ENCODE data around the gene ITGA11. TPM values are rescaled to one million over a fixed set of nuclear protein-coding genes. Genes with fewer than 3 reads are reported as not detected.

The ITGA11 gene
- total RNA-seq, 1 donor, result 567 TPM

- H3K27me3 ChIP-seq (ENCODE audit: insufficient read depth, low read length), result no peaks in the 10 kb centered on the region
- no peak overlapping the region for H3K4me3 ChIP-seq (ENCODE audit: insufficient read depth, low read length)
- H3K36me3 ChIP-seq (ENCODE audit: insufficient read depth, low read length), result peaks cover 96% of the 10 kb centered on the region
- H3K4me2 ChIP-seq (ENCODE audit: insufficient read depth, low read length), result no peak overlapping the region
- H2AFZ ChIP-seq (ENCODE audit: low read length), result no peak overlapping the region
- no peaks in the 10 kb centered on the region for H3K9me3 ChIP-seq (ENCODE audit: low read depth, low read length)
- TF ChIP-seq CTCF (IDR thresholded peaks at IDR 0.05; ENCODE audit: extremely low read depth, low read depth, low read length), result no peak
- peaks cover 13% of the 10 kb centered on the region for H3K4me1 ChIP-seq (ENCODE audit: insufficient read depth, low read length)
- H3K79me2 ChIP-seq (ENCODE audit: insufficient read depth, low read length), result no peaks in the 10 kb centered on the region
- DNase-seq (ENCODE audit: insufficient read length, low spot score, missing footprints), result no peak
- H3K27ac ChIP-seq (ENCODE audit: low read depth, low read length), result peak overlapping the region; percentile 8
- H4K20me1 ChIP-seq (ENCODE audit: insufficient read depth, low read length), result peaks cover 22% of the 10 kb centered on the region
Measured at GRCh38 chr15:68325726-68326125, 106.2 kb downstream of the ITGA11 start.

DNA sequence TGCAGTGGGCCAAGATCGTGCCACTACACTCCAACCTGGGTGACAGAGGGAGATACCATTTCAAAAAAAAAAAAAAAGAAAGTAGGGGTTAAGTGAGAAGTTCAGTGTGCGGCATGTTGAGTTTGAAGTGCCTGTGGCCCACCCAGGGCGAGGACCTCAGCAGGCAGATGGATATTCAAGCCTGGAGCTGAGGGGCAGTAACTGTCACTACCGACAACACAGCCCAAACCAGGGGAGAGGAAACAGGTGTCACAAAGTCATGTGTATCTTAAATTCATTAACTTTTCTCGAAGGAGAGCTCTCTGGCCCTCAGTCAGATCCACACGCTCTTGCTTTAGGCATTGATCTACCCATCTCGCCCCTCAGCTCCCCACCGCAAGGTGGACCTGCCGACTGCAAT, 109.2 kb downstream of the ITGA11 start:
- Histone ChIP-seq H2AFZ (ENCODE audit: low read length) (no peak overlapping the region), H3K4me2 (ENCODE audit: insufficient read depth, low read length) (no peak overlapping the region), H4K20me1 (ENCODE audit: insufficient read depth, low read length) (peaks cover 15% of the 10 kb centered on the region), H3K9me3 (ENCODE audit: low read depth, low read length) (no peaks in the 10 kb centered on the region), H3K4me1 (ENCODE audit: insufficient read depth, low read length) (peaks cover 13% of the 10 kb centered on the region), H3K36me3 (ENCODE audit: insufficient read depth, low read length) (peaks cover 96% of the 10 kb centered on the region), H3K79me2 (ENCODE audit: insufficient read depth, low read length) (no peaks in the 10 kb centered on the region), H3K4me3 (ENCODE audit: insufficient read depth, low read length) (no peak overlapping the region), H3K27ac (ENCODE audit: low read depth, low read length) (no peak overlapping the region), H3K27me3 (ENCODE audit: insufficient read depth, low read length) (no peaks in the 10 kb centered on the region)
- TF ChIP-seq CTCF (IDR thresholded peaks at IDR 0.05; ENCODE audit: extremely low read depth, low read depth, low read length), result no peak
- no peak for DNase-seq (ENCODE audit: insufficient read length, low spot score, missing footprints)

- H3K4me2 ChIP-seq (ENCODE audit: insufficient read depth, low read length), result no peak overlapping the region
- peaks cover 12% of the 10 kb centered on the region for H4K20me1 ChIP-seq (ENCODE audit: insufficient read depth, low read length)
- H3K4me1 ChIP-seq (ENCODE audit: insufficient read depth, low read length), result peaks cover 10% of the 10 kb centered on the region
- no peaks in the 10 kb centered on the region for H3K79me2 ChIP-seq (ENCODE audit: insufficient read depth, low read length)
- H2AFZ ChIP-seq (ENCODE audit: low read length), result no peak overlapping the region
- no peak for DNase-seq (ENCODE audit: insufficient read length, low spot score, missing footprints)
- TF ChIP-seq CTCF (IDR thresholded peaks at IDR 0.05; ENCODE audit: extremely low read depth, low read depth, low read length), result no peak
- H3K27me3 ChIP-seq (ENCODE audit: insufficient read depth, low read length), result no peaks in the 10 kb centered on the region
- no peak overlapping the region for H3K27ac ChIP-seq (ENCODE audit: low read depth, low read length)
- no peak overlapping the region for H3K4me3 ChIP-seq (ENCODE audit: insufficient read depth, low read length)
- H3K36me3 ChIP-seq (ENCODE audit: insufficient read depth, low read length), result peaks cover 96% of the 10 kb centered on the region
- H3K9me3 ChIP-seq (ENCODE audit: low read depth, low read length), result no peaks in the 10 kb centered on the region
Measured at GRCh38 chr15:68321229-68321628, 110.7 kb downstream of the ITGA11 start.

GRCh38 chr15:68319997-68320396, 112.0 kb downstream of the ITGA11 start:
- H4K20me1 ChIP-seq (ENCODE audit: insufficient read depth, low read length), result peaks cover 2% of the 10 kb centered on the region
- no peaks in the 10 kb centered on the region for H3K79me2 ChIP-seq (ENCODE audit: insufficient read depth, low read length)
- no peak for DNase-seq (ENCODE audit: insufficient read length, low spot score, missing footprints)
- H3K36me3 ChIP-seq (ENCODE audit: insufficient read depth, low read length), result peaks cover 96% of the 10 kb centered on the region
- H3K9me3 ChIP-seq (ENCODE audit: low read depth, low read length), result no peaks in the 10 kb centered on the region
- H3K4me1 ChIP-seq (ENCODE audit: insufficient read depth, low read length), result no peaks in the 10 kb centered on the region
- no peak for TF ChIP-seq CTCF (IDR thresholded peaks at IDR 0.05; ENCODE audit: extremely low read depth, low read depth, low read length)
- no peaks in the 10 kb centered on the region for H3K27me3 ChIP-seq (ENCODE audit: insufficient read depth, low read length)
- H3K4me2 ChIP-seq (ENCODE audit: insufficient read depth, low read length), result no peak overlapping the region
- H3K27ac ChIP-seq (ENCODE audit: low read depth, low read length), result no peak overlapping the region
- no peak overlapping the region for H3K4me3 ChIP-seq (ENCODE audit: insufficient read depth, low read length)
- no peak overlapping the region for H2AFZ ChIP-seq (ENCODE audit: low read length)

All from osteoblast (primary cell).